ENCODE measurements around the gene TTC27.
"Not testable (repeated sequence)": the region's sequence is repeated elsewhere in the genome, so short reads cannot be mapped to it uniquely, and the experiment has no call there.

Gene TTC27

GRCh38 chr2:32627814-32628579 is at the start of gene TTC27:
TTC27 (plus strand) TSS chr2:32628050; CDS start chr2:32628293, 243 bp downstream.
- peak within 1 kb of the TSS; percentile 72 for H3K4me3 ChIP-seq (ENCODE audit: low read depth, low read length)
- peak; percentile 83 for DNase-seq (ENCODE audit: low read depth)

- no peak overlapping the region for H3K4me3 ChIP-seq (ENCODE audit: low read depth, low read length)
- DNase-seq (ENCODE audit: low read depth) = no peak
These were observed 36.0 kb upstream of the TTC27 start for GRCh38 chr2:32591669-32592463.

- H3K4me3 ChIP-seq (ENCODE audit: low read depth, low read length) = no peak overlapping the region
- no peak for DNase-seq (ENCODE audit: low read depth)
These were observed 33.3 kb upstream of the TTC27 start for GRCh38 chr2:32594573-32594972.

GRCh38 chr2:32611366-32611765 is 16.5 kb upstream of the TTC27 start:
- no peak overlapping the region for H3K4me3 ChIP-seq (ENCODE audit: low read depth, low read length)
- DNase-seq (ENCODE audit: low read depth) = no peak

- DNase-seq (ENCODE audit: low read depth) = no peak
These were observed 16.1 kb upstream of the TTC27 start for GRCh38 chr2:32611771-32612170.

GRCh38 chr2:32614084-32614483 is 13.8 kb upstream of the TTC27 start:
- no peak overlapping the region for H3K4me3 ChIP-seq (ENCODE audit: low read depth, low read length)
- no peak for DNase-seq (ENCODE audit: low read depth)

More at GRCh38 chr2:32611771-32612170, 16.1 kb upstream of the TTC27 start:
- H3K4me3 ChIP-seq (ENCODE audit: low read depth, low read length) = no peak overlapping the region

- no peak for DNase-seq (ENCODE audit: low read depth)
- H3K4me3 ChIP-seq (ENCODE audit: low read depth, low read length) = no peak overlapping the region
These were observed 10.2 kb upstream of the TTC27 start for GRCh38 chr2:32617599-32618189.

- no peak for DNase-seq (ENCODE audit: low read depth)
- H3K4me3 ChIP-seq (ENCODE audit: low read depth, low read length) = no peak overlapping the region
These were observed 5.1 kb upstream of the TTC27 start for GRCh38 chr2:32622570-32623310.

GRCh38 chr2:32623311-32623706 is 4.5 kb upstream of the TTC27 start:
- no peak for DNase-seq (ENCODE audit: low read depth)

GRCh38 chr2:32624812-32625211 is 3.0 kb upstream of the TTC27 start:
- no peak overlapping the region for H3K4me3 ChIP-seq (ENCODE audit: low read depth, low read length)
- DNase-seq (ENCODE audit: low read depth) = no peak

More at GRCh38 chr2:32623311-32623706, 4.5 kb upstream of the TTC27 start:
- no peak overlapping the region for H3K4me3 ChIP-seq (ENCODE audit: low read depth, low read length)

GRCh38 chr2:32626639-32627221 is 1.1 kb upstream of the TTC27 start:
- H3K4me3 ChIP-seq (ENCODE audit: low read depth, low read length) = no peak overlapping the region
- no peak for DNase-seq (ENCODE audit: low read depth)

- peak overlapping the region; percentile 72 for H3K4me3 ChIP-seq (ENCODE audit: low read depth, low read length)
- peak; percentile 29 for DNase-seq (ENCODE audit: low read depth)
These were observed 423 bp upstream of the TTC27 start for GRCh38 chr2:32627441-32627813.

GRCh38 chr2:32632089-32632488 is 4.2 kb downstream of the TTC27 start:
- H3K4me3 ChIP-seq (ENCODE audit: low read depth, low read length) = no peak overlapping the region
- peak; percentile 4 for DNase-seq (ENCODE audit: low read depth)

- H3K4me3 ChIP-seq (ENCODE audit: low read depth, low read length) = no peak overlapping the region
- no peak for DNase-seq (ENCODE audit: low read depth)
These were observed 5.2 kb downstream of the TTC27 start for GRCh38 chr2:32633040-32633439.

- not testable (repeated sequence) for DNase-seq (ENCODE audit: low read depth); H3K4me3 ChIP-seq (ENCODE audit: low read depth, low read length)
These were observed 10.7 kb downstream of the TTC27 start for GRCh38 chr2:32638548-32638947.

- no peak overlapping the region for H3K4me3 ChIP-seq (ENCODE audit: low read depth, low read length)
- DNase-seq (ENCODE audit: low read depth) = no peak
These were observed 13.3 kb downstream of the TTC27 start for GRCh38 chr2:32641180-32641579.

- peak; percentile 69 for DNase-seq (ENCODE audit: low read depth)
- H3K4me3 ChIP-seq (ENCODE audit: low read depth, low read length) = no peak overlapping the region
These were observed 19.4 kb downstream of the TTC27 start for GRCh38 chr2:32647180-32647651.

- DNase-seq (ENCODE audit: low read depth) = no peak
- no peak overlapping the region for H3K4me3 ChIP-seq (ENCODE audit: low read depth, low read length)
These were observed 24.8 kb downstream of the TTC27 start for GRCh38 chr2:32652555-32653209.

GRCh38 chr2:32656069-32656468 is 28.2 kb downstream of the TTC27 start:
- H3K4me3 ChIP-seq (ENCODE audit: low read depth, low read length) = no peak overlapping the region
- no peak for DNase-seq (ENCODE audit: low read depth)
